HG02885 (cell line): Measurements from ENCODE around the gene KIRREL3.

Experiments
- ATAC-seq: cut with Tn5 transposase; IDR thresholded peaks from one replicate; pipeline ENCODE4 v1.9.1; 2021; ENCODE audit warnings: mild to moderate bottlenecking; ENCODE audit not compliant: unreplicated experiment, poor library complexity

The KIRREL3 gene

DNA sequence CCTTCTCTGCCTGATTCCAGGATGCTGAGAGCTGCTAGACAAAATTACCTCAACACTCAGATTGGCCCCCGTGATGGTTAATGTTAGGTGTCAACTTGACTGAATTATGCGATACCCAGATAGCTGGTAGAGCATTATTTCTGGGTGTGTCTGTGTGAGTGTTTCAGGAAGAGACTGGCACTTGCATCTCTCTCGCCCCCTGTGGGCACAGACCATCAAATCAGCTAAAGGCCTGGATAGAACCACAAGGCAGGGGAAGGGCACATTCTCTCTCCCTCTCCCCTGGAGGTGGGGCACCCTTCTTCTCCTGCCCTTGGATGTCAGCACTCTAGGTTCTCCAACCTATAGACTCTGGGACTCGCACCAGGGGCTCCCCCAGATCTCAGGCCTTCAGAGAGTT, 79.7 kb downstream of the KIRREL3 start:
- ATAC-seq, result no peak

DNA sequence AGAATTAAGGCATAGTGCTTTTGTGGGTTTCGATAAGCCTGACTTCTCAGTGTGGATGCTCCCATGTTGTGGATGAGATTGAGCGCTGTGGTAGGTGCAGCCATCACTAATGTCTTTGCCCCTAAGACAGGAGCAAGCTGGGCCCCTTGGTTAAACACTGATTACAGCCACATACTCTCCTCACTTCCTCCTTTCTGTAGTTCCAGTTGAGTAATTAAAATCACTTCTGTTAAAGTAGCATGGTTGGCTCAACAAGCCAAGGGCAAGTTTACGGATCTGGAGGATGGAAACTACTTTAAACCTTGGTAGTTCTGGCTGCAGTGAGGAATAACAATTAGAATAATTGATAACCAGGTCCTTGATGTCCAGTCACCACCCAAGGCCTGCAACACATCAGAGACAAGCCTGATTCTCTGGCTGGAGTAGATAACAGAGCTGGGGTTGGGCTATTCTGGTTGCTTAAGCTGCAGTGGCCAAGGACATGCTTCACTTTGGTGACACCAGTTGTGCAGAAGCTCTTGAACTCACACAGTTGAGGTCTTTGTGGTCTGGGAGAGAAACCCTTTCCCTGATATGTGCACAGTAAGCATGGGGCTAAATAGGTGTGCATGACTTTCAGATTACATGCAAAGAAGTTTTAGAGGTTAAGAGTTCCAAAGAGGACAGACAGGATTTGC, 81.3 kb downstream of the KIRREL3 start:
- no peak for ATAC-seq

DNA sequence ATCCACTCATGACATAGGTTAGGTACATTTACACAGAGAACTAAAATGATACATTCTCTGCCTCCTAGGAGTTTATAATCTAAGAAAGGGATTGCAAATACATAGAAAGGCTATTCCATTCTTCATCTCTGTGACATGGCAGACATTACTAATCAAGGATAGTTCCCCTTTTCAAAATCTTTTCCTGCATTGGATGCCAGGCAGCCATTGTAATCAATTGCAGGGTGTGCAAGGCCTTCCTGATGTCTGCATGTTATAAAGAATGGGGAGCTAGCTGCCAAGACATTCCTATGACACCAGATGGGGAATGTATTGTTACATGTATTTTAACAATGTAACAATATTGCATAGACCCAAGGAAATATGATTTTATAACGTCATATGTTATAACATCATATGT, 82.0 kb downstream of the KIRREL3 start:
- ATAC-seq, result no peak

DNA sequence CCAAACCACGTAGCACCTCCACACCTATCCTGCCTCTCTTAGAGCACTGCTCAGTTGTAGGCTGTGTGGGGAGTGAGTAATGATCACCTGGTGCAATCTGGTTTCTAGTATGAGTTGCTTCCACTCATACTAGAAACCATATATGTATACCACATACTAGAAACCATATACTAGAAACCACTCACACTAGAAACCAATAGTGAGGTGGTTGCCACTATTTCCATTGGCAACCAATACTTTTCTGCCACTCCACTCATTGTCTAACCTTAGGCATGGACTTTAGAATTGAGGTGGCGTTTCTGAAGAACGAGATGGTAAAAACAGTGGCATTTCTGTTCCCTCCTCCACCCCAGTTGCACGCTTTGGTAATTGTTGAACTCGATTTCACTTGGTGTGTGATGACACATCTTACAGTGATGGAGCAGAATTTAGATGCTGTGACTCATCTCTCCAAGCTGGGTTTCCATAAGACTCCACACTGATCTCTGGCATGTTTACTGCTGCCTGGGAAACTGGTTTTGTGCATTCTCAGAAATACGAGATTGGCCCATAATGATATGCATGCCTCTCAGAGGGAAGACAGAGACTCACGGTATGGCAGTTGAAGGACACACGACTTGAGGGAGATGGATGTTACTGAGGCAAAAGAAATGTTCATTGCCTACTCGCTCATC, 82.9 kb downstream of the KIRREL3 start:
- peak; percentile 95 for ATAC-seq

DNA sequence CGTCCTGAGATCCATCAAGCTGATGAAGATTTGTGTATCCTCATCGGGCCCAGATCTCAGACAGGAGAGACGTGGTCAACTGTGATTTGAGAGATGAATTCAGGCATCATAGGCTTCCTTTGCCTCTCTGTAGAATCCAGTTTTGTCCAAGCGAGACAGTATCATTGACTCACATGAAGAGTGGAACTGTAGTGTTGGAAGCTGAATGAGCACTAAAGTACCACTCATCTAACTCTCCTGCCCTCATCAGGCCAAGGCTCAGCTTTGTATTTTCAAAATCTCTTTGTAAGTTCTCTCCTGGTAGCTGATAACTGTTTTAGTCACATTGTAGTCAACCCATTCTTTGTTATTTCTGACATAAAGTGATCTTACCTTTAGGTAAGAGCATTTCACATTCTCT, 85.1 kb downstream of the KIRREL3 start:
- ATAC-seq, result no peak

DNA sequence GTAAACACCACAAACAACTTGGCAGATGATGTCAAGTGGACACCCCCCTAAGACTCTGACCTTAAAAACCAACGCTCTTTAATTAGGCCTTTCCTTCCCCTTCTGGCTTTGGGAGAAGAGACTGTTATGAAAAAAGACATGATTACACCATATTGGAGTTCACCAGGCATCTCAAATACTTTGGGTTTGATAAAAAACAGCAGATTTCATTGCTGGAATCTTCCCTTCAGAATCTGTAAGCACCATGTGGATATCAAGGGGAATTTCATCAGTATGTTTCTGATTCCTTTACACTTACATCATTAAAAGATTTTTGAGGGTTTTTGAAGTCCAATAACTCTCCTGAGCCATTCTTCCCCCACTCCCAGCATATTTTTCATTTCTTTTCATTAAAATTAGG, 85.6 kb downstream of the KIRREL3 start:
- ATAC-seq, result no peak

DNA sequence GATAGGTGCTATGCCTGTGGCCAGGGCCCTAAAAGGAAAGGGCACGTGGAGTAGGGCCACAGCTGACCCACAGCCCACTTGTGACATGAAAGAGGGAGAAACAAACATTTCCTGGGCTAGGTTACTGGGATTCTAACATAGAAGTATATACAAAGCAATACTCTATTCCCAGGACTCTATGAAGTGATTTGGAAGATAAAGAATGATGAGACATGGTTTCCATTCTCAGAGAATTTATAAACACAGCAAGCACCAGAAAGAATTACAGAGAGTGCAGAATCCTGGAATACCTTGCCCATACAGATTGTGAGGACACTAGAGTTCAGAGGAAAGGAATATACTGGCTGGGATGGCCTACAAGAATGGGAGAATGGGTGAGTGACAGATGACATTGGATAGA, 86.4 kb downstream of the KIRREL3 start:
- no peak for ATAC-seq

DNA sequence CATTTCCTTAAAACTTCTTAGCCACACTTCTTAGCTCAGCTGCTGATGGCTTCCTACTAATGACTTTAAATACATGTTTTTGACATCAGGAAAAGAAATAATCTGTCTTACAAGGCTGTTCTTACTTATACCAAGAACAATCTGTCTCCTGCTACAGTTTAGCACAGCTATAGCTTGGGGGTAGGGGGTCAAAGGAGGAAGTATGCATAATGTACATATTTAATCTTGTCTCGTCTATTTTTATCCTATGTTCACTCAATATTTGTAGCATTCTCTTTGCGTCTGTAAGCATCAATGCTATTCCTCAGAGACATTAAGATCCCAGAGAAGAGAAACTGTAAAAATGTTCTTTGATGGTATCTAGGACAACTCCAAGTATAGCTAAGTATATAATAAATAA, 96.0 kb downstream of the KIRREL3 start:
- ATAC-seq, result no peak

DNA sequence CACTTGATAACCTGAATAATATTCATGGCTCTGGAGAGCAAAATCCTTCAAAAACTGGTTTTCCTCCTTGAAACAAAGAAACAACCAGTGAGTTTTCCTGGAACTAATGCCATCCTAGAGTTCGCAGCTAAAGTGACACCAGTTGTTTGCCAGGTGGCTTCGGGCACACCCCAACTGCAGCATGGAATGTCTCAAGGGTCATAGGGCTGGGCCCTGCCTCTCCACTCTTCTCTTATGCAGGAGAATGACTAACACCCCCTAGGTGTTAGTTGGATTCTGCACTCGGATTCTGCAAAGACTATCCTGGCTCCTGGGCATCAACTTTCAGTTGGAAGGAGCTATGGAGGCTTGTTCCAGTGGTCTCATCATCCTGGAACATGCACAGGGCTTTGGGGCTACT, 98.8 kb downstream of the KIRREL3 start:
- no peak for ATAC-seq

DNA sequence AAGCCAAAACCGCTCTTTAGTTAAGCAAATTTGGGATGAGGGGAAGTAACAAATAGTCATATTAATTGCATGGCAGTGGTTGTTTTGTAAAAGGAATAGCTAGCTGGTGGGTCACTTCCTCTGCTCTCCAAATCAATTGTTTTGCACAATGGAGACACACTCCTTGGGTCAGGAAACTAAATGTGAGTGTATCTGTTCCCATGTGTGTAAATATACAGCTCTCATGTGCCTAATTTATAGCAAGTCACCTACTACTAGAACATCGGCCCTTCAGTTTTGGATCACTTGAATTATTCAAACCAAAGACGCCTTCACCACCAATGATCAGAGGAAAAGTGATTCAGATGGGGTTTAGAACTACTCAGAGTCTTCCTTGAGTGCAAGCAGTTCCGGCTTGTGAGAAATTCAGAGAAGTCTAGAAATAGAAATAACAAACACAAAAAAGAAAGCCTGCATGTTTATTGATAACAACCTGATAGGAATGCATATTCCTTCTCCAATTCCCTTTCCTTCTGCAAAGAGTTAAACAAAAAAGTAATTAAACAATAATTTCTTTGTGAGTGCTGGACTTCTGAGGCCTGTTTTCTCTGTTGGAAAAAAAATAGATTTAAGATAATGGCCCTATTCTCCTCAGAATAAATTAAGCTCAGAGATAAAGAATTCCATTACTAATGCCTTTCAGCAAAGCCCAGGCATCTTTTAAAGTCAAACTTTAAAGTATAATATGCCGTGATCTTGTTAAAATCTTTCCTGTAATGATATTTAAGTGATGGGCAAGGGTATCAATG, 100.4 kb downstream of the KIRREL3 start:
- no peak for ATAC-seq

DNA sequence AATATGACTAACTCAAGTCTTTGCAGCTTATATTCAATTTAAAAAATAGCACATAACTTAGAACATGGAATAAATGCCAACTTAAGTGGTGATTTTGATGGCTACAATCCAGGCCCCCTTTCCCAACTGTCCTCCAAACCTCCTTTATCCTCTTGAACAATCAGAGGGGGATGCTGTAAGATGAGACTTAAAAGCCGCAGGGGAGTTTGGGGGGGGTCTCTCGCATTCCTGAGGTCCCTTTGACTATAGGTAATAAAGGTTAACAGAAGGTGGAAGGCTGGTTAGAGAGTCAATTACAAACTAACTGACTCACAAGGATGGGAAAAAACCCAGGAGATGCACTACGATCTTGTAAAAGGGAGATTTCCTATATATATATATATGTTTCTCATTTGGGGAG, 101.8 kb downstream of the KIRREL3 start:
- no peak for ATAC-seq

DNA sequence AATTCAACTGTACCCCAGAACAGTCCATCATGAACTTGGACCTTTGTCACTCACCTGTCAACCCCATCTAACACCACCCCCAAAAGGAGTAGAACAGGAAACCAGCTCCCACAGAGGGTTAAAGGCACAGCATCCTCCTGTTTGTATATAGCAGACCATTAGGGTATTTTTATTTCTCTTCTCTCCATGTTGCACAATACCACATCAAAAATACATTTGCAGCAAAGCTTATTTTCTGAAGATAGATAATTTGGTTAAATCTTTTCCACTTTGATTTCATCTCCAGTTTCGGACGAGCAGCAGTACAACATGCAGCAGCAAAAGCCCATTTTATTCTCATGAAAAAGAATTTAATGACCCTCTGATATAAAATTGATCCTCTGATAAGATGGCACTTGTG, 103.1 kb downstream of the KIRREL3 start:
- no peak for ATAC-seq

DNA sequence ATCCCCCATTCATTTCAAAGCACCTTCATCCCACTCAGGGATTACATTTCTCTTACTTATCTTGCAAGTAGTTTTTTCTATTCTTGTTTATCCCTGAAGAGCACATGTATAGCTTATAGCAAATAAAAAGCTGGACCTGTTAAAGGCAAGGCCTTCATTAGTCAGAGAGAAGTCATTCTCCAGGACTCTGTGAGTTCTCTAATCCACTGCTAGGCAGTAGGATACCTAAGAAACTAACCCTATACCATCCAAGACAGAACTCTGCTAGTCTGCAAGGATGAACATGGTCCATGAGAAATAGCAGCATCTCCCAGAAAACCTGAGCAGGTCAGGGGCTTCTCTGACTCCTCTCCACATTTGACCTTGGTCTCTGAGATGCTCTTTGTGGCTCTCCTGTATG, 104.5 kb downstream of the KIRREL3 start:
- no peak for ATAC-seq

DNA sequence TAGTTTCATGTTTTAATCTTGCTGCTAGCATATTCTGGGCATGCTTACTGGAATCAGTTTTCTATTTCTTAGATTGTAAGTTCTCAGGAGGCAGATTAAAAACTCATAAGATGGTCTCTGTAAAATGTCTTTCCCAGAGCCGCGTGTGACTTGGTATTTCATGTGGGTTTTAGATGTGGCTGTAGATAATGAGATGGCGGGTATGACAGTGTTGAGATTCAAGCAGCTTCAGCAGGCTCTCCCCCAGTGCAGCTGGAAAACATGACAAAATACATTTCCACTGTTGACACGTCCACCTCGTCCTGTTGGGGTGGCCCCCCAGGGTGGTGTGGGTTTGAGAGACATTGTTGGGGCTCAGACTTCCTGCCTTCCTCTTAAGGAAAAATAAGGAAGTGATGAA, 106.8 kb downstream of the KIRREL3 start:
- ATAC-seq, result no peak

DNA sequence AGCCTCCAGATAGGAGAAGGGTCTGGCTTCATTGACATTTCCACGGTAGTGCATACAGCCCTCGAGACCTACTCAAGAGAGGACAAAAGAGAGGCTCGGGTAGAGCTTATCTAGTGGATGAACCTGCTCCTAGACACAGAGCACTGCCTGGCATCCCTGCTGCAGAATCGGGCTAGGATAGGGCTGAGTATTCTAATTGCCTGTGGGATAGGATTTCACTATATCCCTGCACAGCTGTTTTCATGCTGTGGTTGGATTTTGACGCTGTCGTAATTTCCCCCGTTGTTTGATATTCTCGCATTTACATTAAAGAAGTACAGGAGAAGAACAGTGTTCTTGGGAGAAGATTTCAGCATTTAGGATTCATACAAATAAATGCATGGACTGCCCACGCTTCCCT, 107.8 kb downstream of the KIRREL3 start:
- ATAC-seq, result no peak

DNA sequence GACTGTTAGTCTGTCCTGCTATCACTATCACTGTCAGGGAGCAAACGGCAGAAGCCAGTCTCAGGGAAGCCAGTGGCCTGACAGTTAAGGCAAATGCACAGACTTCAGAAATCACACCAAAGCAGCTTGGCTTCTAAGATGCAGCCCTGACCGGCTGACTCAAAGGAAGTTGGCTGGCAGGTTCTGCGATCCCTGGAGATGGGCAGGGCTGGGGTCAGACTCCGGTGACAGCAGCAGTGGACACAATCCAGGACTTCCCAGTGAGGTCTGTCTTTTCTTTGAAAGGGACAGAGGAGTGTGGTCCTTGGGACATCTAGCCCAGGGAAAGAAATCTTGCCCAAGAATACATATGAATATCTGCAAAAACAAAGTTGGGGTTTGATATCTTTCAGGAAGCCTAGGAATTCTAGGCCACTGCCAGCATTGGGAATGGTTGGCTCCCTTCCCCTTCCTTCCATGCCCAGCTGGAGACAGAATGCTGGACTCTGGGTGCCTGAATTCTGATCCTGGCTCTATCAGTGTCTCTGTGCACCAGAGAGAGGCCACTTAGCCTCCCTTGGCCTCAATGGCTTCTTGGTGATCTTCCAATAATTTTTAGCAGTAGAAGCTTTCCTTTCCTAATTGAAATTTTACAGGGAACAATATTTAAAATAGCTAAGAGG, 108.9 kb downstream of the KIRREL3 start:
- no peak for ATAC-seq

DNA sequence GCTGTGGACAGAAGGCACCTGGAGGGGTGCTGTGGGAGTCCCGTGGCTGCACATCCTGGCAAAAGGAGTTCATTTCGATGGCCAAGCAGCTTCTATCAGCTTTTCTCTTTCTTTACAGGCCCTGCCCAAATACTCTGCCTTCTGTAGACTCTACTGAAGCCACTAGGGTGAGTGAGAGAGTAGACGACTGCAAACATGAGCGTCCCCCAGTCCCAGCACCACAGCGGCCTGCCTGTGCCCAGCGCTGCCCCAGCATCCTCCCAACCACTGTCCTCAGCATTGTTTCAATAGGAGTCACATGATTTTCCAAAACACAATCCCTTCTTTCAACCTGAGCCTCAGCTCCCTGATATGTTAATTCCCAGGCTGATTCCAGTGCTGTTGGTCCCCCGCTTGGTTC, 110.0 kb downstream of the KIRREL3 start:
- ATAC-seq, result no peak

DNA sequence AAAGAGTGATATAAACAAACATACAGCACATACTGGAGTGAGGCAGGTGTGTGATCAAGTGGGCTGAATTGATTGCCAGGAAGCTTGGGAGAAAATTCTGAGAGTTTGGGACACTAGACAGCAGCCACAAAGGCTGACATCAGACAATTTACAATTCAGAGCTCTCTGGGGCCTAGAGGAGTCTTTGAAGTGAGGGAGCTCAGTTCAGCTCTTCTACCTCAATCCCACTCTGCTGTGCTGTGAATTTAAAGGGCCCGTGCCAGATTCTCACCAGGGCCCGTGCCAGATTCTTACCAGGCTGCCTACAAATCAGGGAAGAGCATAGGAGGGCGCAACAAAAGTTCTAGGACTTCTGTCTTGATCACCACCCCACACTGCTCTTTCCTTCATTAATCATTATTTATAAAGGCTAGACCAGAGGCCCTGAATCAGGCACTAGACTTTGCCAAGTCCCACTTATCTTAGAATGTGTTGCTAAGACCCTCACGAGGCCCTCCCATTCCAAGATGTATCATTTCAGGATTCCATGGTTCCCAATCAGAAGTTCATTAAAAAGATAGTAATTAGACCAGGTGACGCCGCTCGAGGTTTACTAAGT, 112.4 kb downstream of the KIRREL3 start:
- no peak for ATAC-seq

DNA sequence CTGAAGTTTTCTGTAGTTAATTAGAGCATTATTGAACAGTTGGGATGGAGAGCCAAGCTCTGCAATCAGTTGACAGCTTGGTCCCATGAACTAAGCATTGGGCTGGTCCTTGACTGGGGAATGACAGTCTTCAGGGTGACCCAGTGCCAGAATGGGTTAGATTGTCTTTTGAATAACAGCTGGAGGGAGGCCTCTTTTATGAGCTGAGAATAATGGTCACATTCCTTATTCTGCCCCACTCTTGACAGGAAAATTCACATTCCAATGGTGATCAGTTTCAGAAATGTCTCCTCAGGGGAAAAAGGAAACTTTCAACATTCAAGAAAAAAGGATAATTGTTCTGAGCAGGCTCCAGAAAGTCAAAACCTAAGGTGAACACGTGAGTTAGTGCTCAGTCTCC, 113.9 kb downstream of the KIRREL3 start:
- no peak for ATAC-seq

DNA sequence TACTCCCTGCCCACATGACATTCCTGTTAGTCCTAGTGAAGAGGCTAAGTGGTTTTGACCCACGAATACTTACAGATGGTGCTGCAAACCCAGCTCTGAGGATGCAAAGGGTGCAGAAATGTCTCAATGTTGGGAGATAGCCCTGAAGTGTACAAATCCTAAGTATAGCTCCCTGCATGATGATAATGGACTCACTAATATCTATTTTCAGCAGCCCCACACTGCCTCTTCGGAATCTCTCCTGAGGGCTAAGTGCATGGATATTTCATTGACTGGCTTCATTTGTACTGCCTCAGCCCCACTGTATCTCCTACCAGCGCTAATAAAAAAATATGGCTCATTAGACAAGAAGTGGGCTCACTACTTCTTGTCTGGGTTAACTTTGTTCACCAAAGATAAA, 114.5 kb downstream of the KIRREL3 start:
- ATAC-seq, result no peak

DNA sequence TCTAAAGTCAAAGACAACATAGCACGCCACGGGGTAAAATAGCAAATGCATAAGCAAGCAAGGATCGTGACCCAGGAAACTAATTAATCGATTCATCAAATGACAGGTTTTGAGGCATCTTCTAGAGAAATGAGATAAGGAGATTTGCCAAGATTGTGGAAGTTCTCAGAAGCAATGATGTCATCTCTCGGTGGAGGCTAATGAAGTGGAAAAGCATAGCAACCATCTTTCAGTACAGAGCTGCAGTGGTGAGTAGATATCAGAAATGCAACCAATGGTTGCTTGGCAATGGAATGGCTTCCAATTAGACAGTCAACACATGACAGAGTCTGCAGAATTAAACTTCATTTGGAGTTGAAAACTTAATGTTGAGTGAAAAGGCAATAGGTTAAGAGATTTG, 116.0 kb downstream of the KIRREL3 start:
- ATAC-seq, result no peak
